PFSK-1 (cell line): ENCODE measurements around the gene CNPPD1.

Experiments
- FOXP2 ChIP-seq: optimal IDR thresholded peaks from 2 replicates; pipeline ENCODE3; 2011; ENCODE audit warnings: borderline replicate concordance, control low read depth, inconsistent platforms; ENCODE audit not compliant: insufficient read depth; ENCODE audit errors: extremely low read length, extremely low read depth
- POLR2AphosphoS5 ChIP-seq: IDR thresholded peaks from 2 replicates; pipeline ENCODE4 v1.6.1; 2012; ENCODE audit warnings: low read depth, mild to moderate bottlenecking, control low read depth, low read length, moderate library complexity
- REST ChIP-seq, 2 experiments: IDR thresholded peaks; 2 replicates each; pipeline versions ENCODE4 v1.6.1 to v1.8.0; 2011 to 2012; ENCODE audit warnings: low read depth in 2 of 2, low read length in 2 of 2, control low read depth in 1 of 2, inconsistent platforms in 1 of 2, mild to moderate bottlenecking in 1 of 2, moderate library complexity in 1 of 2; ENCODE audit not compliant: insufficient read depth in 1 of 2
- TAF1 ChIP-seq: IDR thresholded peaks from 2 replicates; pipeline ENCODE4 v1.6.1; 2012; ENCODE audit warnings: low read length, control low read depth, borderline replicate concordance; ENCODE audit not compliant: insufficient read depth

GRCh38 chr2:219168526-219168925, 8.2 kb downstream of the CNPPD1 start:
- TF ChIP-seq REST (IDR thresholded peaks at IDR 0.05; ENCODE audit: insufficient read depth in 1 of 2, low read depth in 2 of 2, low read length in 2 of 2) (no peak), POLR2AphosphoS5 (no peak), TAF1 (no peak), FOXP2 (no peak)
